OCI-LY1 (cell line): ENCODE data around the gene RPS27A.
"Not testable (repeated sequence)": the region's sequence is repeated elsewhere in the genome, so short reads cannot be mapped to it uniquely, and the experiment has no call there.

Experiments
- H2AFZ ChIP-seq: fragments of 200-600 bp; sonication (generic), shearing (Covaris generic); 2 replicates; pipeline ENCODE4 v1.6.0; 2014; ENCODE audit warnings: antibody characterized with exemption, mild to moderate bottlenecking, low read length
- H3F3A ChIP-seq: fragments of 200-600 bp; sonication (generic), shearing (Covaris generic); 2 replicates; pipeline ENCODE4 v1.6.0; 2014; ENCODE audit warnings: mild to moderate bottlenecking, antibody characterized with exemption, low read length, moderate library complexity; ENCODE audit not compliant: insufficient read depth
- H3K27ac ChIP-seq: fragments of 200-600 bp; sonication (generic); 2 replicates; pipeline ENCODE4 v1.5.1; 2014; ENCODE audit warnings: low read length, mixed run types, mild to moderate bottlenecking, low read depth; ENCODE audit not compliant: poor library complexity, severe bottlenecking
- H3K27me3 ChIP-seq: fragments of 200-600 bp; sonication (generic); 2 replicates; pipeline ENCODE4 v1.6.0; 2014; ENCODE audit warnings: antibody characterized with exemption, mild to moderate bottlenecking, low read length, moderate library complexity; ENCODE audit not compliant: insufficient read depth
- H3K36me3 ChIP-seq: fragments of 200-600 bp; sonication (generic); 2 replicates; pipeline ENCODE4 v1.6.1; 2014; ENCODE audit warnings: mild to moderate bottlenecking, antibody characterized with exemption, low read length, moderate library complexity, mixed read lengths; ENCODE audit not compliant: insufficient read depth
- H3K4me1 ChIP-seq: fragments of 200-600 bp; sonication (generic); 2 replicates; pipeline ENCODE4 v1.5.1; 2014; ENCODE audit warnings: mild to moderate bottlenecking, low read length, moderate library complexity; ENCODE audit not compliant: insufficient read depth, severe bottlenecking
- H3K4me2 ChIP-seq: fragments of 200-600 bp; sonication (generic), shearing (Covaris generic); 2 replicates; pipeline ENCODE4 v1.6.1; 2014; ENCODE audit warnings: low read length
- H3K4me3 ChIP-seq: fragments of 200-600 bp; sonication (generic); 2 replicates; pipeline ENCODE4 v1.5.1; 2014; ENCODE audit warnings: low read length, low read depth, mild to moderate bottlenecking, mixed read lengths; ENCODE audit not compliant: poor library complexity, severe bottlenecking
- H3K79me2 ChIP-seq: fragments of 200-600 bp; shearing (Covaris generic); 2 replicates; pipeline ENCODE4 v1.6.1; 2016; ENCODE audit warnings: mixed run types, low read length, mixed read lengths; ENCODE audit not compliant: insufficient read depth
- H3K9ac ChIP-seq: fragments of 200-600 bp; sonication (generic), shearing (Covaris generic); 2 replicates; pipeline ENCODE4 v1.6.1; 2014; ENCODE audit warnings: mild to moderate bottlenecking, low read length, mixed read lengths
- H3K9me2 ChIP-seq: fragments of 200-600 bp; sonication (generic), shearing (Covaris generic); 2 replicates; pipeline ENCODE4 v1.6.1; 2014; ENCODE audit warnings: low read depth, mild to moderate bottlenecking, low read length, mixed read lengths
- H3K9me3 ChIP-seq: fragments of 200-600 bp; shearing (Covaris generic); 2 replicates; pipeline ENCODE4 v1.6.1; 2014; ENCODE audit warnings: low read length, mixed read lengths
- H4K20me1 ChIP-seq: fragments of 200-600 bp; sonication (generic), shearing (Covaris generic); 2 replicates; pipeline ENCODE4 v1.6.0; 2016; ENCODE audit warnings: mild to moderate bottlenecking, low read length; ENCODE audit not compliant: insufficient read depth
- EZH2 ChIP-seq: fragments of 200-600 bp; sonication (generic), shearing (Covaris generic); IDR thresholded peaks from 2 replicates; pipeline ENCODE4 v1.8.0; 2017; ENCODE audit warnings: borderline replicate concordance, mixed run types, mild to moderate bottlenecking, antibody characterized with exemption, low read length, moderate library complexity, mixed read lengths
- TF ChIP-seq, protein P1 (sequence below): fragments of 200-600 bp; sonication (generic), shearing (Covaris generic); IDR thresholded peaks from 2 replicates; pipeline ENCODE4 v1.5.1; 2017; ENCODE audit warnings: mild to moderate bottlenecking, antibody characterized with exemption, low read length, moderate library complexity, mixed read lengths

RPS27A gene

DNA sequence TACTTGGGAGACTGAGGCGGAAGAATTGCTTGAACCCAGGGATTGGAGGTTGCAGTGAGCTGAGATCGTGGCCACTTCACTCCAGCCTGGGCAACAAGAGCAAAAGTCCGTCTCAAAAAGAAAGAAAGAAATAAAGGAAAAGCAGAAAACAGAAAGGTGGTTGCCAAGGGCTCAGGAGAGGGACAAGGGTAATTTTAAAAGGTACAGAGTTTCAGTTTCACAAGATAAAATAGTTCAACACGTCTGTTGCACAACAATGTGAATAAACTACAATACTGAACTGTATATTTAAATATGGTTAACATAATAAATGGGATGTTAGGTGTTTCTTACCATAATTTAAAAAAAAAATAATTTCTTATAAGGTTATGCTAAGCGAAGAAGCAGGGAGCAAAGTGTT is 12.9 kb downstream of the RPS27A start:
- Histone ChIP-seq H3K4me2 (no peak overlapping the region), H3K79me2 (no peaks in the 10 kb centered on the region), H3K9me2 (no peaks in the 10 kb centered on the region), H3K9me3 (no peaks in the 10 kb centered on the region), H3K4me3 (no peak overlapping the region), H3K27ac (no peak overlapping the region), H2AFZ (no peak overlapping the region), H3K9ac (no peak overlapping the region), H4K20me1 (no peaks in the 10 kb centered on the region), H3K36me3 (peaks cover 73% of the 10 kb centered on the region), H3K27me3 (no peaks in the 10 kb centered on the region), H3F3A (no peaks in the 10 kb centered on the region), H3K4me1 (no peaks in the 10 kb centered on the region)
- TF ChIP-seq, protein P1, sequence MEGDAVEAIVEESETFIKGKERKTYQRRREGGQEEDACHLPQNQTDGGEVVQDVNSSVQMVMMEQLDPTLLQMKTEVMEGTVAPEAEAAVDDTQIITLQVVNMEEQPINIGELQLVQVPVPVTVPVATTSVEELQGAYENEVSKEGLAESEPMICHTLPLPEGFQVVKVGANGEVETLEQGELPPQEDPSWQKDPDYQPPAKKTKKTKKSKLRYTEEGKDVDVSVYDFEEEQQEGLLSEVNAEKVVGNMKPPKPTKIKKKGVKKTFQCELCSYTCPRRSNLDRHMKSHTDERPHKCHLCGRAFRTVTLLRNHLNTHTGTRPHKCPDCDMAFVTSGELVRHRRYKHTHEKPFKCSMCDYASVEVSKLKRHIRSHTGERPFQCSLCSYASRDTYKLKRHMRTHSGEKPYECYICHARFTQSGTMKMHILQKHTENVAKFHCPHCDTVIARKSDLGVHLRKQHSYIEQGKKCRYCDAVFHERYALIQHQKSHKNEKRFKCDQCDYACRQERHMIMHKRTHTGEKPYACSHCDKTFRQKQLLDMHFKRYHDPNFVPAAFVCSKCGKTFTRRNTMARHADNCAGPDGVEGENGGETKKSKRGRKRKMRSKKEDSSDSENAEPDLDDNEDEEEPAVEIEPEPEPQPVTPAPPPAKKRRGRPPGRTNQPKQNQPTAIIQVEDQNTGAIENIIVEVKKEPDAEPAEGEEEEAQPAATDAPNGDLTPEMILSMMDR: no peak
- TF ChIP-seq EZH2: no peak

DNA sequence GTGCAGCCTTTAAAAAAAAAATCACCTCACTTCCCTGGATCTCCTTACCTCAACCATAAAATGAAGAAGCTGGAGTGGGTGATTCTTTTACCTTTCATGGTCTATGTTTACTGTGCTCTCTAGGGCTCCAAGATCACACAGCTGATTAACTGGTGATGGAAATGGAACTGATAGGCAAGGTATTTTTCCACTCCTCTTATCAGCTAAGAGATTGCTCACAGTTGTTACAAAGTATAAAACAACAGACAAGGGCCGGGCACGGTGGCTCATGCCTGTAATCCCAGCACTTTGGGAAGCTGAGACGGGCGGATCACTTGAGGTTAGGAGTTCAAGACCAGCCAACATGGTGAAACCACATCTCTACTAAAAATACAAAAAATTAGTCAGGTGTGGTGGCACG is 14.5 kb downstream of the RPS27A start:
- no peak for TF ChIP-seq EZH2
- TF ChIP-seq, protein P1: no peak
- Histone ChIP-seq H3K36me3 (peaks cover 86% of the 10 kb centered on the region), H2AFZ (no peak overlapping the region), H3K4me2 (no peak overlapping the region), H3K9me2 (no peaks in the 10 kb centered on the region), H3K4me1 (no peaks in the 10 kb centered on the region), H4K20me1 (no peaks in the 10 kb centered on the region), H3K4me3 (no peak overlapping the region), H3K9me3 (no peaks in the 10 kb centered on the region), H3K9ac (no peak overlapping the region), H3K79me2 (no peaks in the 10 kb centered on the region), H3K27me3 (no peaks in the 10 kb centered on the region), H3K27ac (no peak overlapping the region), H3F3A (no peaks in the 10 kb centered on the region)

DNA sequence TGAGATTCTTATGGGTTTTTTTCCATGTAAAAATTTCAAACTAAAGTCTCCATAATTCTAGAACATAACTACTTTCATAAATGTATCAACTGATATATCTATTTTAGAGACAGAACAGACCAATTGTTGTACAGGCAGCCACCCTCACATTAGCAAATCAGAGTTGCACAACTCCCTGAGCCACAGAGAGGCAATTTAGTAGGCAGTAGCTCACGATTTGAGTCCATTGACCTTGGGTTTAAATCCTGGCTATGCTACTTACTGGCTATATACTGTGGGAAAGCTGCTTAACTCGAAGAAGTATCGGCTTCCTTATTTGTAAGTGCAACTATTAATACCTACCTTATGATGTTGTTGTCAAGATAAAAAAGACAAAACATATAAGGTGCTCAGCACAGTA is 20.3 kb downstream of the RPS27A start:
- H3F3A ChIP-seq: no peaks in the 10 kb centered on the region
- no peaks in the 10 kb centered on the region for H3K4me1 ChIP-seq
- no peak overlapping the region for H3K4me2 ChIP-seq
- H3K4me3 ChIP-seq: no peak overlapping the region
- no peaks in the 10 kb centered on the region for H3K9me2 ChIP-seq
- no peaks in the 10 kb centered on the region for H4K20me1 ChIP-seq
- H3K79me2 ChIP-seq: no peaks in the 10 kb centered on the region
- TF ChIP-seq, protein P1: no peak
- TF ChIP-seq EZH2: no peak
- H2AFZ ChIP-seq: no peak overlapping the region
- H3K9me3 ChIP-seq: no peaks in the 10 kb centered on the region
- H3K9ac ChIP-seq: no peak overlapping the region
- no peak overlapping the region for H3K27ac ChIP-seq
- no peaks in the 10 kb centered on the region for H3K27me3 ChIP-seq
- H3K36me3 ChIP-seq: peaks cover 76% of the 10 kb centered on the region

DNA sequence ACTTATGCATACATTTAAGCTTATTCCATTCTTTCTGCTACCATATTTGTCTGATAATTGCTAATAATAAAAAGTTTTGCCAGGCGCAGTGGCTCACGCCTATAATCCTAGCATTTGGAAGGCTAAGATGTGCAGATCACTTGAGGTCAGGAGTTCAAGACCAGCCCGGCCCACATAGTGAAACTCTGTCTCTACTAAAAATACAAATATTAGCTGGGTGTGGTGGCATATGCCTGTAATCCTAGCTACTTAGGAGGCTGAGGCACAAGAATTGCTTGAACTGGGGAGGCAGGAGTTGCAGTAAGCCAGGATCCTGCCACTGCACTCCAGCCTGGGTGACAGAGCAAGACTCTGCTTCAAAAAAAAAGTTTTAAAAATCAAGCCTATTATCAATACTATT is 27.1 kb downstream of the RPS27A start:
- not testable (repeated sequence) for H3K27me3 ChIP-seq, H3K9me3 ChIP-seq, H3F3A ChIP-seq, H3K27ac ChIP-seq, H3K79me2 ChIP-seq, H3K4me1 ChIP-seq, H2AFZ ChIP-seq, H4K20me1 ChIP-seq, H3K9ac ChIP-seq, H3K4me3 ChIP-seq, H3K4me2 ChIP-seq, H3K9me2 ChIP-seq
- peaks cover 74% of the 10 kb centered on the region for H3K36me3 ChIP-seq
